Gastroesophageal sphincter (tissue), 3 donors: ENCODE results near the gene AGTRAP.
A peak's percentile ranks its signal among the peaks of the same experiment; 100 is the strongest.

Experiments
- EP300 ChIP-seq: sonication (generic); formaldehyde crosslinking; IDR thresholded peaks from one replicate; pipeline ENCODE4 v1.6.1; 2017; ENCODE audit warnings: antibody characterized with exemption, mild to moderate bottlenecking
- POLR2A ChIP-seq, 2 donors: fragments of 450-650 bp; IDR thresholded peaks; one replicate each; pipeline ENCODE4 v1.6.1; 2017; ENCODE audit warnings: antibody characterized with exemption in 2 of 2, mild to moderate bottlenecking in 2 of 2, moderate library complexity in 1 of 2
- TF ChIP-seq, protein P1 (sequence below), 4 experiments: fragments of 200-600 bp in 2 of 4; fragments of 450-650 bp in 2 of 4; sonication (generic) in 1 of 4; IDR thresholded peaks; one replicate each; pipeline ENCODE4 v1.5.1; 2017 to 2019; ENCODE audit warnings: antibody characterized with exemption in 4 of 4, mild to moderate bottlenecking in 2 of 4, moderate library complexity in 2 of 4

DNA sequence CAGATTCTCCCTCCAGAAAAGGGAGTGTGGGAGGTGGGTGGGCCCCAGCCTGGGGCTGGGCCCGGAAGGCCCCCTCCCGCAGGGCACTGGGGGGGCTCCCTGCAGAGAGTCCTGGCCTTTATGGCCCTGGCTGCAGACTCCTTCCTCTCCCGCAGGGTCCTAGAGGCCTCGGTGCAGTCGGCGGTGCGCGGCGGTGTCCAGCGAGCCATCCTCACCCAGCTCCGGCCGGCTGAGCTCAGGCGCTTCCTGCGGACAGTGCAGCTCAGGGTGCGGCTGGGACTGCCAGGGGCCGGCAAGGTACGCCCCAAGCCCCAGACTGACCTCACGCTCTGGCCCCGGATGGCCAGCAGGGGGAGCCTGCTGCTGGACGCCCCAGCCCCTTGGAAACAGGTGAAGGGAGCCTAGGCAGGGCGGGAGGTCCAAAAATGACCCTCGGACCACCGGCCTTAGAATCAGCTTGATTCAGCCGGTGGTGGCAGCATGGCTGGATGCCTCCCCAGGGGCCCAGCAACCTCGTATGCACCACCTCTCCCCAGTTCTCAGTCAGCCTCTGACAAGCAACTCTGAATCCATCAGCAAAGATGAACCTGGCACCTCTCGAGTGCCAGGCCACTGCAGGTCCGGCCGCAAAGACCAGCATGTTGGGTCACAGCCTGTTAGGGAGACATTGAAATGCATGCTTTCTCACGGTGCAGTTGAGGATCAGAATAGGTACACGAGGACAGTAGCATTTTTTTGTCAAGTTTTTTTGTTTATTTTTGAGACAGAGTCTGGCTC is 49.2 kb downstream of the AGTRAP start:
- TF ChIP-seq, protein P1, sequence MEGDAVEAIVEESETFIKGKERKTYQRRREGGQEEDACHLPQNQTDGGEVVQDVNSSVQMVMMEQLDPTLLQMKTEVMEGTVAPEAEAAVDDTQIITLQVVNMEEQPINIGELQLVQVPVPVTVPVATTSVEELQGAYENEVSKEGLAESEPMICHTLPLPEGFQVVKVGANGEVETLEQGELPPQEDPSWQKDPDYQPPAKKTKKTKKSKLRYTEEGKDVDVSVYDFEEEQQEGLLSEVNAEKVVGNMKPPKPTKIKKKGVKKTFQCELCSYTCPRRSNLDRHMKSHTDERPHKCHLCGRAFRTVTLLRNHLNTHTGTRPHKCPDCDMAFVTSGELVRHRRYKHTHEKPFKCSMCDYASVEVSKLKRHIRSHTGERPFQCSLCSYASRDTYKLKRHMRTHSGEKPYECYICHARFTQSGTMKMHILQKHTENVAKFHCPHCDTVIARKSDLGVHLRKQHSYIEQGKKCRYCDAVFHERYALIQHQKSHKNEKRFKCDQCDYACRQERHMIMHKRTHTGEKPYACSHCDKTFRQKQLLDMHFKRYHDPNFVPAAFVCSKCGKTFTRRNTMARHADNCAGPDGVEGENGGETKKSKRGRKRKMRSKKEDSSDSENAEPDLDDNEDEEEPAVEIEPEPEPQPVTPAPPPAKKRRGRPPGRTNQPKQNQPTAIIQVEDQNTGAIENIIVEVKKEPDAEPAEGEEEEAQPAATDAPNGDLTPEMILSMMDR (IDR thresholded peaks at IDR 0.05), result peak in 3 of 4 experiments; percentile 80 to 92 (median 85)
- TF ChIP-seq POLR2A (IDR thresholded peaks at IDR 0.05) (no peak), EP300 (no peak)
